NCI-H1436 treated with DMSO at 0.1 percent for 48 hours (cell line): Measurements from ENCODE around the gene COMMD1.
"Not testable (repeated sequence)": the region's sequence is repeated elsewhere in the genome, so short reads cannot be mapped to it uniquely, and the experiment has no call there.

ENCODE experiments used
- DNase-seq: peaks from one replicate; lab custom pipeline; 2025; lab: John Stamatoyannopoulos, UW

Gene COMMD1

GRCh38 chr2:62074233-62074632, 168.8 kb downstream of the COMMD1 start:
- DNase-seq: no peak

DNA sequence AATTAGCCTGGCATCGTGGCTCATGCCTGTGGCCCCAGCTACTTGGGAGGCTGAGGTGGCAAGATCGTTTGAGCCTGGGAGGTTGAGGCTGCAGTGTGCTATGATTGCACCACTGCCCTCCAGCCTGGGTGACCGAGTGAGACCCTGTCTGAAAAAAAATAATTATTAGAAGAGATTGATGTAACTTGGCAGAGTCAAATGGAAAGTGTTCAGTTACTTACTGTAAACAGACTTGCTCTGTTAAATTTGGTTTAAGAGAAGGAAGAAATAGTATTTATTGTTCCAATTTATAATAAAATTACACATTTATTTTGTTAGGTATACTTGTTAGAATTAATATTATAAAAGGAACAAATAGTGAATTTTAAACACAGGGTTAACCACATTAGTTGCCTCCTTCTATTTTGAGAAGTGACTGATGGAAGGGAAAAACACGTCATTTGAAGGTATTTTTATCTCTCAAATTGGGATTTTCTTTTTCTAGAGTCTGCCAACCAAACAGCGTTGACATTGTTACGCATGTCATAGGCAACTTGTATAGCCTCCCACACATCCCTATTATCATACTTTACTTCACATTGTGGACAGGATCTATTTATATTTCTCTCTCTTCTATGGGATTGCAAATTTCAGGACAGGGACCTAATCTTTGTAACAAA, 171.6 kb downstream of the COMMD1 start:
- DNase-seq: no peak

DNA sequence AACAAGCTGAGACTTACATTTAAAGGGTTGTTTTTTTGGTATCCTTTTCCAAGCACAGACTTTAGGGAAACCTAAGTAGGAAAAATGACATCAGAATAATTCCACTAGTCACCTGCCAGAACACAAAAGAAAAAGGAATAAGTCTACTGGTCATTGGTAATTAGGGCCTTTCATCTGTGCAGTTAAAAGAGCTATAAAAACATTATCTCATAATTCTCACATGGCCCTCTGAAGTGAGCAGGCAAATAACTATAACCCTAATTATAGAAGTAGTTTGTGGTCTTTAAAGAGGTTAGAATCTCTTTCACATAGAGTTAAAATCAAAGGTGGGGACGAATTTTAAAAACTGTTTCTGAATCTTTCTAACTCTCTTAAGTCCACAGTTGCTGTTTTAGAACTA, 179.3 kb downstream of the COMMD1 start:
- no peak for DNase-seq

- no peak for DNase-seq
Observed at GRCh38 chr2:62089658-62090057, 184.2 kb downstream of the COMMD1 start.

- no peak for DNase-seq
Observed at GRCh38 chr2:62091471-62091870, 186.0 kb downstream of the COMMD1 start.

GRCh38 chr2:62099050-62099449, 193.6 kb downstream of the COMMD1 start:
- no peak for DNase-seq

DNA sequence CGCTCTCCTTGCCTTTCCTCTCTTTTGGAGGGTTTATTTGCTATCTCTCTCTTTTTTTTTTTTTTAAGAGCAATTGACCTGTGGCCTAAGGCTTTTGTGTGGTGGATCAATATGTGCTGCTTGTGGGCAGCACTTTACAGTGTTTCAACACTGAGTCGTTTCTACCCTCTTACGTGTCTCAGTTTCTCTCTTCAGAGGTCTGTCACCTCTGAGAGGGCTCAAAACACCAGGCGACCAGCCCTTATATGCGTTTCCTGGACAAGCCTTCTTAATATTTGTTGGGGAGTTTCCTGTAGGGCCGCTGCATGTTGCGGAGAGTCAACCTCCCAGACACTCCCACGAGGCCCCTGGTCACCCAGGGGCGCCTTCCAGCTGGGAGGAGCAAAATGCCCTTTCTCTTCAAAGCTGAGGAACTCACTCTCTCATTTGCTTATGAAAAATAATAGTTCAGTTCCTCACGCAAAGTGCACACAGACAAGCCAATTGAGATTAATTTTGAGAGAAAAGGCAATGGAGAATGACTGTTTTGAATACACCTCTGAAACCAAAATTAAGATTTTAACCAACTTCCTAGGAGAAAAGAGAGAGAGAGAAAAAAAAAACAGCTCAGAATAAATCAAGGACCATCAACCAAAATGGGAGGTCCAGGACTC, 194.2 kb downstream of the COMMD1 start:
- no peak for DNase-seq

DNA sequence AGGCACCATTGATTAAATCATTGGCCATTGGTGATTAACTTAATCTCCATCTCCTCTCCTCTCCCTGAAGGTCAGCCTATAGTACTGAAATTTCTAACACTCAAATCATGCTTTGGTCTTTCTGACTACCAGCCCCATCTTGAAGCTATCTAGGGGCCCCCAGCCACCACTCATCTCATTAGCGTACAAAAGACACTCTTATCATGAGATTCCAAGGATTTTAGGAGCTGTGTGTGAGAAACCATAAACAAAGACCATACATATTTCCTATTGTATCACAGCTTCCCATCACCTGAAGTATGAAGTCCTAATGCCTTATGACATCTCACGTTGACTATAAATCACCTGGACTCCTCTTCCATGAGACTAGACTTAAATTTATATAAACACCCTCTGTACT, 196.4 kb downstream of the COMMD1 start:
- no peak for DNase-seq

DNA sequence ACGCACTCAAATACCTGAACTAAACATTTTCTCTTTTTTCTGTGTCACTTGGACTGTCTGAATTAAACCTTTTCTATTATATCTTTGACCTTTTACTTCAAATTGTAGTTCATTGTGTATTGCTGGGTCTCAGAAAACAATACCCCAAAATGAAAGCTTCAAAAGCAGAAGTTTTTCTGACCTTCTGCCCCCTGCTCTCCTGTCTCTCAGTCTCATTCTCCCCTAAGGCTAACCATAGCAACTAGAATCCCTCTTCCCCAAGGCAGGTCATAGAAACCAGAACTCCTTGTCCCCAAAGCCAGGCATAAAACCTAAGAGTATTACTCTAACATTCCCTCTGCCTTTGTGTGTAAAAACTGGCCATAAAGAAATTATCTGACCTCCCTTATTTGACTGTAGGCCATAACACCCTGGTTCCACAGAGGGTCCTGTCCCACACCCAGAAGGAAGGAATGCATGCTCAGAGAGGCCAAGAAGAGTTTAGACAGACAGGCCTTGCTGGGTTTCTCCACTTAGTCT, 197.0 kb downstream of the COMMD1 start:
- DNase-seq: no peak

GRCh38 chr2:62109554-62109953, 204.1 kb downstream of the COMMD1 start:
- DNase-seq: no peak

GRCh38 chr2:62110415-62111025, 205.0 kb downstream of the COMMD1 start:
- no peak for DNase-seq

DNA sequence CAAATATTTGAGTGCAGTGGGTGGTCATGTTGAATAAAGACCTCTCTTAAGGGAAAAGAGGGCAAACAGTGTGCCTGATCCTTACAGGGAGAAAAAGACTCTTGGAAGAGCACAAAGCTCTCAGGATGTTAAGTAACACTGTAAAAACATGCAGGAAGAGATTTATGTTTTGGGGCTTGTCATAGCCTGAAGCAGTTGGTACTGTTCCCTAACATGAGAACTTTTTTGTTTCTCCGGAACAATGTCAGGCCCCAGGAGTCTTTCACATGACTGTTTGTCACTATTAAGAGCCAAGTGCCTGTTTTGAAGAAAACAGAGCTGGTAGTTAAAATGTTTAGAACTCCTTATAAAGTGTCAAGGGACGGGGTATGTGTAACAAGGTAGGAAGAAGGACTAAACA, 206.7 kb downstream of the COMMD1 start:
- no peak for DNase-seq

DNA sequence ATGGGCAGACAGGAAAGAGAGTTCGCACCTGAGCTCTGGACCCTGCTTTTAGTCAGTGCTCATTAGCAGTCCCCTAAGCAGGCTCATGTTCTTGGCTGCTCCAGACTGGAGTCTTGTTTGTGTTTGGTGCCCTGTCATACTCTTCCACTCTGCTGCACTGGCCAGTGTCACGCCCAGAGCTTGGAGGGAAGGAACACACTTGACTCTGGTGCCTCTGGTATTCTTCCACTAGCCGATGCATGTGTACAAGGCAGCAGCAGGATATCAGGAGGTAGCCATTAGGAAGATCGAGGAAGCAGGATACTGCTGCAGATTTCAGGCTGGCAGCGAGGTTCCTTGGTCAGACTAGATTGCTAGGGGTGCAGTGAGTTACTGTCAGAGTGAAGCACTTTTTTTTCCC, 209.1 kb downstream of the COMMD1 start:
- DNase-seq: no peak

DNA sequence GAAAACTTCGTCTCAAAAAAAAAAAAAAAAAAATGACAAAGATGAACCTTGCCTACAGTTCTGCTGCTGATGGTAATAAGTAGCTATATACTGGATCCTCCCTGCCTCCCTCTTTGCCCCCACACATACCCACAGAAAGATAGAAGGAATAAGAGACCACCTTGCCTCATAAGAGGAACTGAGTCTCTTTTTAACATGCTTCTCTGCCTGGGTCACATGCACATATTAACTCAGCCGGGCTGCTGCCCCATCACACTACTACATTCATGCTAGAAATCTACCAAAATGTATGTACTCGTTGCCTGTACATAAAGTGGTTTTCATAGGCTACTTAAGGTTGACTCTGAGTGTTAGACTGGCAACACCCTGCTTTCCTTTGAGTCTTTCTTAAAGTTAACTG, 211.5 kb downstream of the COMMD1 start:
- DNase-seq: no peak

- no peak for DNase-seq
Observed at GRCh38 chr2:62118160-62118559, 212.7 kb downstream of the COMMD1 start.

DNA sequence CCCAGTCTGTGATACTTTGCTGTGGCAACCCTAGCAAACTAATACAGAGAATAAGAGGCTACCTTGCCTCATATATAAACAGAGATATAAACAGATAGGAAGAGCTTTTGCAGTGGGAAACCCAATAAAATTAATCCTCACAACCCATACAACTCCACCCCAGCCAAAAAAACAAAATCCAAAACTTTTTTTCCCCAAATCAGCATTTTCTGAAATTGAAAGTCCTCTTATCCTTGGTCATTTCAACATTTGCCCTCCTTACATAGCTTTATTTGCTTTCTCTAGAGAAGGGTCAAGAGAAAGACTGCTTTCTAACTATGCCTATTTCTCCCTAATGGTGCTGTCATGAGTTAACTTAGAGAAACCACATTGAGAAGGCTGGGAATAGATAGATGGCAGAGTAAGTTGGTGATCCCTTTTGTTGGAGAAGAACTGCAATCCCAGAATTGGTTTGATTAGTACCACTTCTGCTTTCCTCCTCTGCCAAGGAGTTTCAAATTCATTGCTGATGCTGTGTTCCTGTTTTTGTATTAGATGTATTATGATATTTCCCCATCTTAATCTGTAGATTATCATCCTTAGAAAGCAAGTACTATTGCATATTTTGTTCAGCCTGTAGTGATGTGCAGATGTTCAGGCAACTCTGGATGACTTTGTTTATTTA, 214.0 kb downstream of the COMMD1 start:
- no peak for DNase-seq

DNA sequence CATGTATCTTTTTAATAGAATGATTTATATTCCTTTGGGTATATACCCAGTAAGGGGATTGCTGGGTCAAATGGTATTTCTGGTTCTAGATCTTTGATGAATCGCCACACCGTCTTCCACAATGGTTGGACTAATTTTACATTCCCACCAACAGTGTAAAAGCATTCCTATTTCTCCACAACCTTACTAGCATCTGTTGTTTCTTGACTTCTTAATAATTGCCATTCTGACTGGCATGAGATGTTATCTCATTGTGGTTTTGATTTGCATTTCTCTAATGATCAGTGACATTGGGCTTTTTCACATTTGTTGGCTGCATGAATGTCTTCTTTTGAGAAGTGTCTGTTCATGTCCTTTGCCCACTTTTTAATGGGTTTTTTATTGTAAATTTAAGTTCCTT, 220.8 kb downstream of the COMMD1 start:
- not testable (repeated sequence) for DNase-seq

DNA sequence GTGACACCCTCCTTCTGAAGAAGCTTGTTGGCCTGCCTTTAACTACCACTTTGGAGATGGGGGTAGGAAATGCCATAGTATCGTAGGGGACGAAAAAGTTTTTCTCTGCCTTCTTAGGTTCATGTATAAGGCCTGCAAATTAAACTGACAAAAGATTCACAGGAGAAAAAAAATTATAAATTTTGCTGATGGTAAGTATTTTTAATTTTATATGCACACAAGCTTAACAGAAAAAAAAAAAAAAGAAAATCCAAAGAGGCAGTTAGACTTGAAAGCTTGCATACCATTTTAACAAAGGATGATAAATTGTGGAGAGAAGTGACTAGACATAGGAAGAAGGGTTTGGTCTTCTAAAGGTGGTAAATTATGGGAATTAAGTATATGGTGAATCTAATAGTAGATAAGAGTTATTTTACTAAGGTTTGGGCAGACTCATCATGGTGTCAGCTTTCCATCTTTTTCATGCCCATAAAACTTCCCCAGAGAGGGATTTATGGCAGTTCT, 227.9 kb downstream of the COMMD1 start:
- no peak for DNase-seq

- DNase-seq: no peak
Observed at GRCh38 chr2:62136956-62137830, 231.7 kb downstream of the COMMD1 start.

- no peak for DNase-seq
Observed at GRCh38 chr2:62140426-62141141, 235.1 kb downstream of the COMMD1 start.
